MM.1S (cell line): ENCODE measurements around the gene STAT3.
A peak's percentile ranks its signal among the peaks of the same experiment; 100 is the strongest.

Source experiments
- CTCF ChIP-seq: fragments of 300-600 bp; sonication (generic); IDR thresholded peaks from 2 replicates; pipeline ENCODE4 v1.5.1; 2016; ENCODE audit warnings: antibody characterized with exemption, low read length, mixed read lengths
- EZH2 ChIP-seq: fragments of 300-600 bp; sonication (generic); optimal IDR thresholded peaks from 2 replicates; pipeline ENCODE3; 2017; ENCODE audit warnings: low read depth, mild to moderate bottlenecking, antibody characterized with exemption, low read length, mixed read lengths

GRCh38 chr17:42405963-42406495 is 17.8 kb upstream of the STAT3 start:
- TF ChIP-seq CTCF = peak; percentile 92
- no peak for TF ChIP-seq EZH2
